SK-N-SH (cell line): ENCODE results near the gene SPATA16. TPM values are rescaled to one million over a fixed set of nuclear protein-coding genes. Genes with fewer than 3 reads are reported as not detected.

ENCODE experiments used
- CTCF ChIA-PET: fragments of 300-600, 350-600 bp; formaldehyde crosslinking; extraction: SDS; loops from one replicate; lab custom pipeline; 2021; lab: Yijun Ruan, JAX
- POLR2A ChIA-PET: fragments of 350-600 bp; sonication (Branson Sonifier 250); formaldehyde crosslinking; extraction: SDS; loops from one replicate; lab custom pipeline; 2020; ENCODE audit warnings: antibody characterized with exemption, inconsistent platforms; lab: Yijun Ruan, JAX
- DNase-seq: peaks from one replicate; pipeline ENCODE4 v3.0.0; 2012
- H2AFZ ChIP-seq: fragments of 200-600 bp; sonication (generic); 2 replicates; pipeline ENCODE4 v1.8.1; 2016; ENCODE audit warnings: antibody characterized with exemption, mild to moderate bottlenecking, low read depth
- H3F3A ChIP-seq: fragments of 200-600 bp; sonication (generic); replicated peaks from 2 replicates; pipeline ENCODE3; 2016; ENCODE audit warnings: antibody characterized with exemption, mild to moderate bottlenecking; ENCODE audit not compliant: insufficient read depth
- H3K27ac ChIP-seq, 2 experiments: fragments of 200-500 bp in 1 of 2; fragments of 200-600 bp in 1 of 2; sonication (Bioruptor generic) in 1 of 2; sonication (generic), shearing (Covaris generic) in 1 of 2; 2 replicates each; pipeline versions ENCODE4 v1.5.1 to v1.6.1; 2014 to 2016; ENCODE audit warnings: low read depth in 2 of 2, inconsistent platforms in 1 of 2, low read length in 1 of 2, mild to moderate bottlenecking in 1 of 2, mixed read lengths in 1 of 2
- H3K27me3 ChIP-seq: fragments of 200-600 bp; sonication (generic), shearing (Covaris generic); 2 replicates; pipeline ENCODE4 v1.6.1; 2016; ENCODE audit warnings: mixed run types; ENCODE audit not compliant: insufficient read depth
- H3K36me3 ChIP-seq, 2 experiments: fragments of 200-500 bp in 1 of 2; fragments of 200-600 bp in 1 of 2; sonication (Bioruptor generic) in 1 of 2; sonication (generic) in 1 of 2; replicated peaks in 1 of 2; 2 replicates each; pipeline versions ENCODE3 to v1.5.1; 2014 to 2016; ENCODE audit warnings: low read length in 1 of 2, mild to moderate bottlenecking in 1 of 2; ENCODE audit not compliant: insufficient read depth in 2 of 2, control insufficient read depth in 1 of 2
- H3K4me1 ChIP-seq, 2 experiments: fragments of 200-500 bp in 1 of 2; fragments of 200-600 bp in 1 of 2; sonication (Bioruptor generic) in 1 of 2; sonication (generic), shearing (Covaris generic) in 1 of 2; 2 replicates each; pipeline versions ENCODE4 v1.5.1 to v1.6.1; 2014 to 2016; ENCODE audit warnings: low read depth in 1 of 2, low read length in 1 of 2, mixed run types in 1 of 2; ENCODE audit not compliant: insufficient read depth in 2 of 2, control insufficient read depth in 1 of 2
- H3K4me2 ChIP-seq: fragments of 200-600 bp; sonication (generic), shearing (Covaris generic); 2 replicates; pipeline ENCODE4 v1.6.1; 2017; ENCODE audit warnings: mixed run types
- H3K4me3 ChIP-seq, 2 experiments: fragments of 200-500 bp in 1 of 2; fragments of 200-600 bp in 1 of 2; sonication (Bioruptor generic) in 1 of 2; sonication (generic), shearing (Covaris generic) in 1 of 2; 2 replicates each; pipeline versions ENCODE4 v1.5.1 to v1.8.1; 2014 to 2016; ENCODE audit warnings: low read depth in 2 of 2, inconsistent platforms in 1 of 2, low read length in 1 of 2, mild to moderate bottlenecking in 1 of 2, mixed read lengths in 1 of 2, moderate library complexity in 1 of 2
- H3K79me2 ChIP-seq: fragments of 200-600 bp; sonication (generic); 2 replicates; pipeline ENCODE4 v1.8.1; 2017; ENCODE audit warnings: mild to moderate bottlenecking; ENCODE audit not compliant: insufficient read depth
- H3K9ac ChIP-seq: fragments of 200-600 bp; sonication (generic); 2 replicates; pipeline ENCODE4 v1.6.1; 2017; ENCODE audit warnings: mixed run types
- H3K9me2 ChIP-seq: fragments of 200-600 bp; sonication (generic); 2 replicates; pipeline ENCODE4 v1.6.1; 2017; ENCODE audit warnings: mixed run types
- H3K9me3 ChIP-seq: fragments of 200-600 bp; sonication (generic); 2 replicates; pipeline ENCODE4 v1.6.1; 2017; ENCODE audit warnings: mixed run types, mild to moderate bottlenecking, moderate library complexity
- H4K20me1 ChIP-seq: fragments of 200-600 bp; sonication (generic); 2 replicates; pipeline ENCODE4 v1.6.1; 2017; ENCODE audit warnings: mild to moderate bottlenecking, mixed run types; ENCODE audit not compliant: insufficient read depth
- CTCF ChIP-seq: fragments of 200-600 bp; sonication (generic); IDR thresholded peaks from 2 replicates; pipeline ENCODE4 v1.6.1; 2017; ENCODE audit warnings: antibody characterized with exemption, mild to moderate bottlenecking, moderate library complexity
- EP300 ChIP-seq, 2 experiments: IDR thresholded peaks; 2 replicates each; pipeline versions ENCODE4 v1.4.0 to v1.6.1; 2012; ENCODE audit warnings: borderline replicate concordance in 1 of 2, low read depth in 1 of 2, low read length in 1 of 2
- FOSL2 ChIP-seq: IDR thresholded peaks from 2 replicates; pipeline ENCODE4 v1.4.0; 2012; ENCODE audit warnings: low read depth, mild to moderate bottlenecking, moderate library complexity, borderline replicate concordance
- FOXJ3 ChIP-seq: sonication (generic); formaldehyde crosslinking; IDR thresholded peaks from 2 replicates; pipeline ENCODE4 v1.5.1; 2020; ENCODE audit warnings: mild to moderate bottlenecking, missing genetic modification reagents
- GABPA ChIP-seq: IDR thresholded peaks from 2 replicates; pipeline ENCODE4 v1.4.0; 2012; ENCODE audit warnings: low read depth, mild to moderate bottlenecking
- GATA2 ChIP-seq: sonication (generic); formaldehyde crosslinking; IDR thresholded peaks from 2 replicates; pipeline ENCODE4 v1.5.0; 2020; ENCODE audit warnings: mild to moderate bottlenecking, missing genetic modification reagents
- IRF3 ChIP-seq: fragments of 150-350 bp; IDR thresholded peaks from 2 replicates; pipeline ENCODE4 v1.6.1; 2016; ENCODE audit warnings: mild to moderate bottlenecking, low read depth, low read length
- JUND ChIP-seq: IDR thresholded peaks from 2 replicates; pipeline ENCODE4 v1.4.0; 2012
- NFIC ChIP-seq: IDR thresholded peaks from 2 replicates; pipeline ENCODE4 v1.4.0; 2012; ENCODE audit warnings: borderline replicate concordance
- POLR2AphosphoS5 ChIP-seq: IDR thresholded peaks from 2 replicates; pipeline ENCODE4 v1.6.1; 2012; ENCODE audit warnings: low read depth, low read length
- RAD21 ChIP-seq: IDR thresholded peaks from 2 replicates; pipeline ENCODE4 v1.6.1; 2012; ENCODE audit warnings: mild to moderate bottlenecking, low read length
- REST ChIP-seq: IDR thresholded peaks from 2 replicates; pipeline ENCODE4 v1.6.1; 2012; ENCODE audit warnings: mild to moderate bottlenecking, low read depth, low read length, moderate library complexity
- RXRA ChIP-seq: IDR thresholded peaks from 2 replicates; pipeline ENCODE4 v1.4.0; 2012; ENCODE audit warnings: low read depth, mild to moderate bottlenecking, borderline replicate concordance
- SIN3A ChIP-seq: IDR thresholded peaks from 2 replicates; pipeline ENCODE4 v1.6.1; 2012; ENCODE audit warnings: low read depth, mild to moderate bottlenecking, low read length, moderate library complexity, borderline replicate concordance
- TCF12 ChIP-seq: IDR thresholded peaks from 2 replicates; pipeline ENCODE4 v1.4.0; 2012
- TEAD4 ChIP-seq: IDR thresholded peaks from 2 replicates; pipeline ENCODE4 v1.4.0; 2012; ENCODE audit warnings: mild to moderate bottlenecking, borderline replicate concordance; ENCODE audit not compliant: insufficient read depth
- USF1 ChIP-seq: IDR thresholded peaks from 2 replicates; pipeline ENCODE4 v1.4.0; 2012; ENCODE audit warnings: low read depth, borderline replicate concordance
- ZBTB33 ChIP-seq: IDR thresholded peaks from 2 replicates; pipeline ENCODE4 v1.4.0; 2012; ENCODE audit warnings: low read depth, borderline replicate concordance
- WGBS: methylation state at CpG from one replicate; pipeline ENCODE4 v1.1.6; 2017; ENCODE audit warnings: low lambda C conversion rate; 5-methylcytosine and 5-hydroxymethylcytosine counted together
- polyA plus RNA-seq, 3 experiments: library from polyadenylated mRNA; depleted of rRNA; stranded (reverse); fragments of >200 nt; gene quantifications; 2 replicates each; pipeline ENCODE4 v1.2.3, GENCODE V29; 2012

Gene SPATA16
- polyA plus RNA-seq, 1 of the 3 experiments (the other 2 are of a cell fraction), result not detected

- TF ChIP-seq NFIC, result no peak
- TF ChIP-seq TEAD4, result no peak
- TF ChIP-seq GATA2 (CRISPR knock-in tag), result no peak
- no peak for TF ChIP-seq JUND
- TF ChIP-seq EP300 (IDR thresholded peaks at IDR 0.05; ENCODE audit: borderline replicate concordance in 1 of 2, low read depth in 1 of 2, low read length in 1 of 2), result no peak
- TF ChIP-seq RAD21, result no peak
- TF ChIP-seq TCF12, result no peak
- no peak for TF ChIP-seq SIN3A
- TF ChIP-seq IRF3, result no peak
Measured at GRCh38 chr3:172914854-172915253, 226.2 kb downstream of the SPATA16 start (continued).

- Histone ChIP-seq H3K4me1 (peaks cover 6 to 9% of the 10 kb centered on the region in 2 experiments; a peak in 3 of 4 replicates), H3K9me3 (no peaks in the 10 kb centered on the region), H3K79me2 (no peaks in the 10 kb centered on the region), H3F3A (no peaks in the 10 kb centered on the region), H2AFZ (no peak overlapping the region), H3K27ac (no peak overlapping the region), H3K4me3 (no peak overlapping the region), H3K9ac (no peak overlapping the region), H4K20me1 (no peaks in the 10 kb centered on the region), H3K9me2 (no peaks in the 10 kb centered on the region), H3K4me2 (no peak overlapping the region), H3K36me3 (no peaks in the 10 kb centered on the region), H3K27me3 (no peaks in the 10 kb centered on the region)
- ChIA-PET CTCF (no interaction called here), POLR2A (no interaction called here)
- TF ChIP-seq RXRA (no peak), RAD21 (no peak), ZBTB33 (no peak), CTCF (no peak), POLR2AphosphoS5 (no peak), IRF3 (no peak), USF1 (no peak), NFIC (no peak), GABPA (no peak), GATA2 (CRISPR knock-in tag) (no peak), FOSL2 (no peak), REST (no peak), FOXJ3 (no peak)
- 30% methylated on average over 5 of the region's 5 CpGs for WGBS
- DNase-seq, result no peak
Measured at GRCh38 chr3:172913911-172914655, 227.0 kb downstream of the SPATA16 start.
